Liver (tissue), 3 donors: Measurements from ENCODE around the gene EYA3.

Source experiments
- EGR1 ChIP-seq, 2 donors: IDR thresholded peaks; 2 replicates each; pipeline ENCODE4 v1.6.1; 2016 to 2018; ENCODE audit warnings: antibody characterized with exemption in 2 of 2, low read depth in 2 of 2
- GABPA ChIP-seq, 2 donors: IDR thresholded peaks in 1 of 2; conservative IDR thresholded peaks in 1 of 2; 2 replicates each; pipeline ENCODE4 v1.6.1; 2016; ENCODE audit warnings: antibody characterized with exemption in 2 of 2, mild to moderate bottlenecking in 1 of 2, moderate library complexity in 1 of 2
- HNF4G ChIP-seq: IDR thresholded peaks from 2 replicates; pipeline ENCODE4 v1.6.1; 2016; ENCODE audit warnings: antibody characterized with exemption
- JUND ChIP-seq, 2 donors: IDR thresholded peaks; 2 replicates each; pipeline ENCODE4 v1.6.1; 2016; ENCODE audit warnings: antibody characterized with exemption in 2 of 2
- NR2F2 ChIP-seq: IDR thresholded peaks from 2 replicates; pipeline ENCODE4 v1.6.1; 2016; ENCODE audit warnings: antibody characterized with exemption
- RAD21 ChIP-seq, 2 donors: IDR thresholded peaks; 2 replicates each; pipeline ENCODE4 v1.6.1; 2016; ENCODE audit warnings: antibody characterized with exemption in 2 of 2, mild to moderate bottlenecking in 2 of 2
- REST ChIP-seq: IDR thresholded peaks from 2 replicates; pipeline ENCODE4 v1.6.1; 2016; ENCODE audit warnings: antibody characterized with exemption, mild to moderate bottlenecking
- SP1 ChIP-seq: IDR thresholded peaks from 2 replicates; pipeline ENCODE4 v1.6.1; 2018; ENCODE audit warnings: antibody characterized with exemption, mild to moderate bottlenecking
- TAF1 ChIP-seq: conservative IDR thresholded peaks from 2 replicates; pipeline ENCODE4 v1.6.1; 2016; ENCODE audit warnings: antibody characterized with exemption, mild to moderate bottlenecking
- YY1 ChIP-seq: IDR thresholded peaks from 2 replicates; pipeline ENCODE4 v1.6.1; 2016; ENCODE audit warnings: antibody characterized with exemption, mild to moderate bottlenecking
- TF ChIP-seq, protein P1 (sequence below): fragments of 150-350 bp; IDR thresholded peaks from 2 replicates; pipeline ENCODE4 v1.5.1; 2017; ENCODE audit warnings: improper control_type of control experiment, low read depth, low read length; ENCODE audit not compliant: missing input control
- TF ChIP-seq, protein P2 (sequence below): IDR thresholded peaks from 2 replicates; pipeline ENCODE4 v1.6.1; 2016; ENCODE audit warnings: antibody characterized with exemption
- TF ChIP-seq, protein P3 (sequence below): IDR thresholded peaks from 2 replicates; pipeline ENCODE4 v1.6.1; 2016; ENCODE audit warnings: antibody characterized with exemption
- donor health status: healthy.
- donor health status: healthy.

- TF ChIP-seq REST (no peak), JUND (IDR thresholded peaks at IDR 0.05) (no peak), HNF4G (no peak), SP1 (no peak), RAD21 (IDR thresholded peaks at IDR 0.05) (no peak), GABPA (IDR thresholded peaks at IDR 0.05 in 1 of 2, conservative IDR thresholded peaks at IDR 0.05 in 1 of 2) (no peak), YY1 (no peak), NR2F2 (no peak), TAF1 (no peak), EGR1 (IDR thresholded peaks at IDR 0.05; ENCODE audit: low read depth in 2 of 2) (no peak)
- TF ChIP-seq, protein P1, sequence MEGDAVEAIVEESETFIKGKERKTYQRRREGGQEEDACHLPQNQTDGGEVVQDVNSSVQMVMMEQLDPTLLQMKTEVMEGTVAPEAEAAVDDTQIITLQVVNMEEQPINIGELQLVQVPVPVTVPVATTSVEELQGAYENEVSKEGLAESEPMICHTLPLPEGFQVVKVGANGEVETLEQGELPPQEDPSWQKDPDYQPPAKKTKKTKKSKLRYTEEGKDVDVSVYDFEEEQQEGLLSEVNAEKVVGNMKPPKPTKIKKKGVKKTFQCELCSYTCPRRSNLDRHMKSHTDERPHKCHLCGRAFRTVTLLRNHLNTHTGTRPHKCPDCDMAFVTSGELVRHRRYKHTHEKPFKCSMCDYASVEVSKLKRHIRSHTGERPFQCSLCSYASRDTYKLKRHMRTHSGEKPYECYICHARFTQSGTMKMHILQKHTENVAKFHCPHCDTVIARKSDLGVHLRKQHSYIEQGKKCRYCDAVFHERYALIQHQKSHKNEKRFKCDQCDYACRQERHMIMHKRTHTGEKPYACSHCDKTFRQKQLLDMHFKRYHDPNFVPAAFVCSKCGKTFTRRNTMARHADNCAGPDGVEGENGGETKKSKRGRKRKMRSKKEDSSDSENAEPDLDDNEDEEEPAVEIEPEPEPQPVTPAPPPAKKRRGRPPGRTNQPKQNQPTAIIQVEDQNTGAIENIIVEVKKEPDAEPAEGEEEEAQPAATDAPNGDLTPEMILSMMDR = no peak
- TF ChIP-seq, protein P2, sequence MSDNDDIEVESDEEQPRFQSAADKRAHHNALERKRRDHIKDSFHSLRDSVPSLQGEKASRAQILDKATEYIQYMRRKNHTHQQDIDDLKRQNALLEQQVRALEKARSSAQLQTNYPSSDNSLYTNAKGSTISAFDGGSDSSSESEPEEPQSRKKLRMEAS = no peak
- TF ChIP-seq, protein P3, sequence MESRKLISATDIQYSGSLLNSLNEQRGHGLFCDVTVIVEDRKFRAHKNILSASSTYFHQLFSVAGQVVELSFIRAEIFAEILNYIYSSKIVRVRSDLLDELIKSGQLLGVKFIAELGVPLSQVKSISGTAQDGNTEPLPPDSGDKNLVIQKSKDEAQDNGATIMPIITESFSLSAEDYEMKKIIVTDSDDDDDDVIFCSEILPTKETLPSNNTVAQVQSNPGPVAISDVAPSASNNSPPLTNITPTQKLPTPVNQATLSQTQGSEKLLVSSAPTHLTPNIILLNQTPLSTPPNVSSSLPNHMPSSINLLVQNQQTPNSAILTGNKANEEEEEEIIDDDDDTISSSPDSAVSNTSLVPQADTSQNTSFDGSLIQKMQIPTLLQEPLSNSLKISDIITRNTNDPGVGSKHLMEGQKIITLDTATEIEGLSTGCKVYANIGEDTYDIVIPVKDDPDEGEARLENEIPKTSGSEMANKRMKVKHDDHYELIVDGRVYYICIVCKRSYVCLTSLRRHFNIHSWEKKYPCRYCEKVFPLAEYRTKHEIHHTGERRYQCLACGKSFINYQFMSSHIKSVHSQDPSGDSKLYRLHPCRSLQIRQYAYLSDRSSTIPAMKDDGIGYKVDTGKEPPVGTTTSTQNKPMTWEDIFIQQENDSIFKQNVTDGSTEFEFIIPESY = no peak
Measured at GRCh38 chr1:28102189-28102588, 13.8 kb upstream of the EYA3 start.
